Caco-2 (cell line): ENCODE data around the gene SMIM35. TPM values are rescaled to one million over a fixed set of nuclear protein-coding genes. Genes with fewer than 3 reads are reported as not detected.

Experiments used
- BruUV-seq: library from RNA; stranded (reverse); fragments of 400-500 nt; replicated peaks from 2 replicates; lab custom pipeline; 2021; lab: Mats Ljungman, UMichigan
- CTCF ChIA-PET: fragments of 300-600 bp; sonication (Branson Sonifier 250); formaldehyde crosslinking; loops from one replicate; lab custom pipeline; 2022; ENCODE audit warnings: antibody characterized with exemption; lab: Charles Lee
- POLR2A ChIA-PET: fragments of 300-600 bp; sonication (Branson Sonifier 250); formaldehyde crosslinking; loops from one replicate; lab custom pipeline; 2022; ENCODE audit warnings: antibody characterized with exemption; lab: Charles Lee
- DNase-seq, 2 experiments: peaks; one replicate each; pipeline versions ENCODE4 v3.0.0 to v3.0.0-alpha.2; 2020 to 2022
- H3K27me3 ChIP-seq: replicated peaks from 2 replicates; pipeline ENCODE4 v1.6.0; 2011; ENCODE audit warnings: low read length; ENCODE audit not compliant: control insufficient read depth, insufficient read depth
- H3K36me3 ChIP-seq: 2 replicates; pipeline ENCODE4 v1.5.1; 2011; ENCODE audit warnings: low read length; ENCODE audit not compliant: control insufficient read depth, insufficient read depth
- H3K4me1 ChIP-seq: fragments of 250-450 bp; sonication (Bioruptor Pico); 2 replicates; pipeline ENCODE4 v1.5.1; 2020; ENCODE audit warnings: mild to moderate bottlenecking
- H3K4me3 ChIP-seq: 2 replicates; pipeline ENCODE4 v1.5.1; 2011; ENCODE audit warnings: low read depth, mild to moderate bottlenecking, control low read depth, low read length
- H3K9me3 ChIP-seq: fragments of 250-450 bp; sonication (Bioruptor Pico); 2 replicates; pipeline ENCODE4 v1.5.1; 2020; ENCODE audit warnings: mild to moderate bottlenecking, moderate library complexity
- H3K27ac Mint-ChIP-seq: one replicate; pipeline ENCODE4 v1.8.0; 2022; ENCODE audit warnings: mixed read lengths; ENCODE audit not compliant: unreplicated experiment
- H3K27me3 Mint-ChIP-seq: one replicate; pipeline ENCODE4 v1.8.0; 2022; ENCODE audit warnings: mixed read lengths; ENCODE audit not compliant: insufficient read depth, unreplicated experiment
- H3K36me3 Mint-ChIP-seq: one replicate; pipeline ENCODE4 v1.8.0; 2022; ENCODE audit warnings: mild to moderate bottlenecking, mixed read lengths; ENCODE audit not compliant: insufficient read depth, unreplicated experiment
- H3K4me1 Mint-ChIP-seq: one replicate; pipeline ENCODE4 v1.8.0; 2022; ENCODE audit warnings: low read depth, mixed read lengths; ENCODE audit not compliant: unreplicated experiment
- H3K4me3 Mint-ChIP-seq: one replicate; pipeline ENCODE4 v1.8.0; 2022; ENCODE audit warnings: mild to moderate bottlenecking, moderate library complexity, mixed read lengths; ENCODE audit not compliant: unreplicated experiment
- H3K9me3 Mint-ChIP-seq: one replicate; pipeline ENCODE4 v1.8.0; 2022; ENCODE audit warnings: mixed read lengths; ENCODE audit not compliant: unreplicated experiment
- CTCF ChIP-seq, 2 experiments: fragments of 200-600 bp in 1 of 2; IDR thresholded peaks; 1 replicate in 1 of 2; 2 replicates in 1 of 2; pipeline versions ENCODE4 v1.5.1 to v1.8.0; 2011 to 2022; ENCODE audit warnings: antibody characterized with exemption in 1 of 2, control low read depth in 1 of 2, inconsistent platforms in 1 of 2, low read depth in 1 of 2, low read length in 1 of 2, mild to moderate bottlenecking in 1 of 2, moderate library complexity in 1 of 2; ENCODE audit not compliant: insufficient read depth in 1 of 2, severe bottlenecking in 1 of 2, unreplicated experiment in 1 of 2
- intact Hi-C: fragments of 100-400 bp; cut with micrococcal nuclease; formaldehyde crosslinking; loops from one replicate; pipeline ENCODE4 v1.10.0; 2022; ENCODE audit not compliant: unreplicated experiment
- total RNA-seq: library from RNA; stranded (reverse); gene quantifications from 2 replicates; pipeline ENCODE4 v1.2.3, GENCODE V29; 2022

SMIM35 gene
- total RNA-seq, 1 experiment from 2014 or later = not detected

- no peak for DNase-seq
Measured at GRCh38 chr11:118012083-118012669, 74.6 kb downstream of the SMIM35 start.

GRCh38 chr11:118010738-118011461 is 75.9 kb downstream of the SMIM35 start:
- Mint-ChIP-seq H3K27ac (no peak overlapping the region), H3K36me3 (no peaks in the 10 kb centered on the region), H3K4me1 (peaks cover 20% of the 10 kb centered on the region), H3K27me3 (no peaks in the 10 kb centered on the region), H3K4me3 (no peak overlapping the region), H3K9me3 (peaks cover 9% of the 10 kb centered on the region)
- Histone ChIP-seq H3K9me3 (no peaks in the 10 kb centered on the region), H3K4me3 (no peak overlapping the region), H3K27me3 (no peaks in the 10 kb centered on the region), H3K4me1 (peaks cover 29% of the 10 kb centered on the region), H3K36me3 (no peaks in the 10 kb centered on the region)
- no peak for TF ChIP-seq CTCF (IDR thresholded peaks at IDR 0.05; ENCODE audit: insufficient read depth in 1 of 2, low read depth in 1 of 2, low read length in 1 of 2, severe bottlenecking in 1 of 2, unreplicated experiment in 1 of 2)
- intact Hi-C loops = no loop called here
- POLR2A ChIA-PET = interaction anchor here (0.6 kb wide), 1 partner anchor 24 kb away, joined by 3 read pairs; the partner anchor contains the start of gene IL10RA
- BruUV-seq = no TSS peak
- CTCF ChIA-PET = interaction anchor here (1.6 kb wide), 1 partner anchor 42 kb away, joined by 6 read pairs; no protein-coding TSS in a partner anchor
- no peak for DNase-seq

More at GRCh38 chr11:118012083-118012669, 74.6 kb downstream of the SMIM35 start:
- H3K36me3 Mint-ChIP-seq = no peaks in the 10 kb centered on the region
- peaks cover 16% of the 10 kb centered on the region for H3K9me3 Mint-ChIP-seq
- no peaks in the 10 kb centered on the region for H3K27me3 Mint-ChIP-seq
- ChIA-PET POLR2A (no interaction called here), CTCF (interaction anchor here (0.7 kb wide), 1 partner anchor 195 kb away, joined by 3 read pairs; no protein-coding TSS in a partner anchor)
- H3K9me3 ChIP-seq = peaks cover under 1% of the 10 kb centered on the region; the same call in 1 of the 2 replicates
- H3K36me3 ChIP-seq = no peaks in the 10 kb centered on the region
- intact Hi-C loops = no loop called here
- H3K4me3 ChIP-seq = no peak overlapping the region
- H3K4me1 Mint-ChIP-seq = peaks cover 20% of the 10 kb centered on the region
- H3K4me3 Mint-ChIP-seq = no peak overlapping the region
- no peak overlapping the region for H3K27ac Mint-ChIP-seq
- H3K4me1 ChIP-seq = peaks cover 29% of the 10 kb centered on the region
- no peak for TF ChIP-seq CTCF (IDR thresholded peaks at IDR 0.05; ENCODE audit: insufficient read depth in 1 of 2, low read depth in 1 of 2, low read length in 1 of 2, severe bottlenecking in 1 of 2, unreplicated experiment in 1 of 2)
- no TSS peak for BruUV-seq
- H3K27me3 ChIP-seq = no peaks in the 10 kb centered on the region

- no TSS peak for BruUV-seq
- Histone ChIP-seq H3K4me1 (peaks cover 33% of the 10 kb centered on the region), H3K27me3 (no peaks in the 10 kb centered on the region), H3K9me3 (no peaks in the 10 kb centered on the region), H3K4me3 (no peak overlapping the region), H3K36me3 (no peaks in the 10 kb centered on the region)
- CTCF ChIA-PET = interaction anchor here (0.6 to 1.6 kb wide), 3 partner anchors 25 to 86 kb away, joined by 3 to 6 read pairs (median 5); no protein-coding TSS in a partner anchor
- H3K4me1 Mint-ChIP-seq = peaks cover 27% of the 10 kb centered on the region
- no peak overlapping the region for H3K4me3 Mint-ChIP-seq
- no peaks in the 10 kb centered on the region for H3K36me3 Mint-ChIP-seq
- peaks cover 9% of the 10 kb centered on the region for H3K9me3 Mint-ChIP-seq
- peak in 1 of 2 experiments; percentile 39 for DNase-seq
- intact Hi-C loops = no loop called here
- H3K27me3 Mint-ChIP-seq = no peaks in the 10 kb centered on the region
- no peak overlapping the region for H3K27ac Mint-ChIP-seq
- POLR2A ChIA-PET = no interaction called here
- TF ChIP-seq CTCF (IDR thresholded peaks at IDR 0.05; ENCODE audit: insufficient read depth in 1 of 2, low read depth in 1 of 2, low read length in 1 of 2, severe bottlenecking in 1 of 2, unreplicated experiment in 1 of 2) = no peak
Measured at GRCh38 chr11:118009864-118010737, 76.7 kb downstream of the SMIM35 start.
